ENCODE results near the gene NCEH1.

The NCEH1 gene

GRCh38 chr3:172750368-172751174 is 39.7 kb upstream of the NCEH1 start, which contains the start of gene ECT2:
Gene ECT2, plus strand, starts transcription at chr3:172750726. Its CDS starts 3,805 bp downstream, at chr3:172754531.
- Histone ChIP-seq H3K79me1 (ENCODE audit: low read length) (peaks cover 2% of the 10 kb centered on the region), H2BK15ac (replicated peaks; ENCODE audit: low read depth) (no peak within 1 kb of the TSS), H3K4me1 (ENCODE audit: control insufficient read depth, low read depth, low read length) (no peaks in the 10 kb centered on the region), H3K27me3 (ENCODE audit: insufficient read depth, low read length, poor library complexity) (no peaks in the 10 kb centered on the region), H4K8ac (ENCODE audit: low read depth, low read length) (peak within 1 kb of the TSS; percentile 1), H3K56ac (ENCODE audit: low read length) (peak within 1 kb of the TSS; percentile 97), H4K5ac (ENCODE audit: low read length) (no peak within 1 kb of the TSS), H3K36me3 (ENCODE audit: control insufficient read depth, insufficient read depth, low read length) (no peaks in the 10 kb centered on the region), H3K23ac (ENCODE audit: low read length) (no peak within 1 kb of the TSS), H3K4me2 (ENCODE audit: low read length) (peak within 1 kb of the TSS; percentile 22), H3K79me2 (ENCODE audit: control insufficient read depth, insufficient read depth, low read length) (peaks cover 31% of the 10 kb centered on the region), H3K4ac (ENCODE audit: low read depth, low read length) (peak within 1 kb of the TSS; percentile 97), H3K4me3 (ENCODE audit: low read length) (peak within 1 kb of the TSS; percentile 70), H3K18ac (ENCODE audit: low read length) (peak within 1 kb of the TSS; percentile 54), H2BK120ac (ENCODE audit: low read depth, low read length) (peak within 1 kb of the TSS; percentile 67), H3K9ac (ENCODE audit: low read length) (peak within 1 kb of the TSS; percentile 83), H3K27ac (ENCODE audit: low read depth, low read length) (peak within 1 kb of the TSS; percentile 71), H2BK5ac (ENCODE audit: low read length) (peak within 1 kb of the TSS; percentile 55), H2AK5ac (ENCODE audit: low read length) (no peak within 1 kb of the TSS)
- WGBS (ENCODE audit: extremely low coverage, insufficient coverage, low lambda C conversion rate): no CpG with 5 or more reads among the region's 49 CpGs
- DNase-seq: peak; percentile 100

DNA sequence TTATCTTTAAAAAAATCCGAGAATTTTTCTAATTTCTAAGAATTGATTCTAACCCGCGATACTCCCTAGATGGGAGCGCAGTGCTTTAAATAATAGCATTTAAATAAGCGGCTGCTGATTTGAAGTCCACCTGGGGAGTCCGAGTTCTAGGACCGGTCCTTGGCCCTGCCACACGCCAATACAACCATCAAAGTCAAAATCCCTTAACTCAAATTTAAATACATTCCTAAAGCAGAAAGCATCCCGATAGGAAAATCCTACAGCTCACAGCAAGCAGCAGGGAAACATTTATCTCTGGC is 39.2 kb upstream of the NCEH1 start:
- Histone ChIP-seq H3K79me1 (ENCODE audit: low read length) (peaks cover 2% of the 10 kb centered on the region), H3K9ac (ENCODE audit: low read length) (peak overlapping the region; percentile 35), H3K4ac (ENCODE audit: low read depth, low read length) (no peak overlapping the region), H3K79me2 (ENCODE audit: control insufficient read depth, insufficient read depth, low read length) (peaks cover 31% of the 10 kb centered on the region), H3K4me3 (ENCODE audit: low read length) (no peak overlapping the region), H3K36me3 (ENCODE audit: control insufficient read depth, insufficient read depth, low read length) (no peaks in the 10 kb centered on the region), H2BK15ac (replicated peaks; ENCODE audit: low read depth) (no peak overlapping the region), H2AK5ac (ENCODE audit: low read length) (no peak overlapping the region), H3K18ac (ENCODE audit: low read length) (peak overlapping the region; percentile 51), H3K4me1 (ENCODE audit: control insufficient read depth, low read depth, low read length) (no peaks in the 10 kb centered on the region), H4K8ac (ENCODE audit: low read depth, low read length) (no peak overlapping the region), H3K4me2 (ENCODE audit: low read length) (peak overlapping the region; percentile 22), H3K56ac (ENCODE audit: low read length) (no peak overlapping the region), H3K23ac (ENCODE audit: low read length) (no peak overlapping the region), H3K27ac (ENCODE audit: low read depth, low read length) (no peak overlapping the region), H2BK5ac (ENCODE audit: low read length) (no peak overlapping the region), H4K5ac (ENCODE audit: low read length) (no peak overlapping the region), H3K27me3 (ENCODE audit: insufficient read depth, low read length, poor library complexity) (no peaks in the 10 kb centered on the region), H2BK120ac (ENCODE audit: low read depth, low read length) (no peak overlapping the region)
- no peak for DNase-seq
- no CpG with 5 or more reads among the region's 9 CpGs for whole genome bisulfite sequencing (ENCODE audit: extremely low coverage, insufficient coverage, low lambda C conversion rate)

GRCh38 chr3:172749230-172749965 is 38.5 kb upstream of the NCEH1 start:
- Histone ChIP-seq H3K4me1 (ENCODE audit: control insufficient read depth, low read depth, low read length) (no peaks in the 10 kb centered on the region), H3K18ac (ENCODE audit: low read length) (no peak overlapping the region), H3K4me3 (ENCODE audit: low read length) (no peak overlapping the region), H3K4ac (ENCODE audit: low read depth, low read length) (no peak overlapping the region), H3K27ac (ENCODE audit: low read depth, low read length) (no peak overlapping the region), H3K36me3 (ENCODE audit: control insufficient read depth, insufficient read depth, low read length) (no peaks in the 10 kb centered on the region), H3K79me1 (ENCODE audit: low read length) (peaks cover 2% of the 10 kb centered on the region), H2BK120ac (ENCODE audit: low read depth, low read length) (no peak overlapping the region), H3K23ac (ENCODE audit: low read length) (no peak overlapping the region), H2AK5ac (ENCODE audit: low read length) (no peak overlapping the region), H3K9ac (ENCODE audit: low read length) (no peak overlapping the region), H3K4me2 (ENCODE audit: low read length) (no peak overlapping the region), H4K8ac (ENCODE audit: low read depth, low read length) (no peak overlapping the region), H4K5ac (ENCODE audit: low read length) (no peak overlapping the region), H2BK15ac (replicated peaks; ENCODE audit: low read depth) (no peak overlapping the region), H2BK5ac (ENCODE audit: low read length) (no peak overlapping the region), H3K79me2 (ENCODE audit: control insufficient read depth, insufficient read depth, low read length) (peaks cover 29% of the 10 kb centered on the region), H3K56ac (ENCODE audit: low read length) (no peak overlapping the region), H3K27me3 (ENCODE audit: insufficient read depth, low read length, poor library complexity) (no peaks in the 10 kb centered on the region)
- DNase-seq: peak; percentile 30
- WGBS (ENCODE audit: extremely low coverage, insufficient coverage, low lambda C conversion rate): no CpG with 5 or more reads among the region's 8 CpGs

- DNase-seq: no peak
- no peak overlapping the region for H2BK120ac ChIP-seq (ENCODE audit: low read depth, low read length)
Observed at GRCh38 chr3:172746475-172746874, 35.6 kb upstream of the NCEH1 start.

DNA sequence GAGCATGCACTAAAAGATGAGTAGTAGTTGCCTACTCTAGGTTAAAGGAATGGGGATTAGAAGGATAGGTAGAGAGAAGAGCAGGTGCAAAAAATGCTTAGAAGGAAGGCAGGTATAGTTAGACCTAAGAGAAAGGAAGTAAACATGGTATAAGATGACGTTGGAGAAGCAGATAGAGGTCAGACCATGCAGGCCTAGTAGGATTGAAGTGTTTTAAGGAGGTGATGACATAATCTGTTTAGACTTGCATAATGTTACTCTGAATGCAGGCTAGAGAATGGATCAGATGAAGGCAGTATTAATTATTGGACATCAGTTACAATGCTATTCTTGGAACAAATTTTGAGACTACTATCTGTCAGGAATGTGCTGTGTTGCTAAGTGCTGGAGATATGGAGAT is 28.6 kb upstream of the NCEH1 start:
- H3K4me2 ChIP-seq (ENCODE audit: low read length): no peak overlapping the region
- whole genome bisulfite sequencing (ENCODE audit: extremely low coverage, insufficient coverage, low lambda C conversion rate): no CpG with 5 or more reads among the region's 1 CpG
- no peaks in the 10 kb centered on the region for H3K79me1 ChIP-seq (ENCODE audit: low read length)
- no peaks in the 10 kb centered on the region for H3K27me3 ChIP-seq (ENCODE audit: insufficient read depth, low read length, poor library complexity)
- H3K9ac ChIP-seq (ENCODE audit: low read length): no peak overlapping the region
- H3K18ac ChIP-seq (ENCODE audit: low read length): no peak overlapping the region
- no peak overlapping the region for H2BK120ac ChIP-seq (ENCODE audit: low read depth, low read length)
- no peaks in the 10 kb centered on the region for H3K79me2 ChIP-seq (ENCODE audit: control insufficient read depth, insufficient read depth, low read length)
- H2AK5ac ChIP-seq (ENCODE audit: low read length): no peak overlapping the region
- no peak overlapping the region for H2BK15ac ChIP-seq (replicated peaks; ENCODE audit: low read depth)
- H3K56ac ChIP-seq (ENCODE audit: low read length): no peak overlapping the region
- no peak overlapping the region for H3K4me3 ChIP-seq (ENCODE audit: low read length)
- DNase-seq: no peak
- no peak overlapping the region for H4K5ac ChIP-seq (ENCODE audit: low read length)
- H3K4me1 ChIP-seq (ENCODE audit: control insufficient read depth, low read depth, low read length): no peaks in the 10 kb centered on the region
- H3K36me3 ChIP-seq (ENCODE audit: control insufficient read depth, insufficient read depth, low read length): no peaks in the 10 kb centered on the region
- no peak overlapping the region for H2BK5ac ChIP-seq (ENCODE audit: low read length)
- no peak overlapping the region for H4K8ac ChIP-seq (ENCODE audit: low read depth, low read length)
- no peak overlapping the region for H3K4ac ChIP-seq (ENCODE audit: low read depth, low read length)
- H3K27ac ChIP-seq (ENCODE audit: low read depth, low read length): no peak overlapping the region
- no peak overlapping the region for H3K23ac ChIP-seq (ENCODE audit: low read length)

More at GRCh38 chr3:172746475-172746874, 35.6 kb upstream of the NCEH1 start:
- H3K27ac ChIP-seq (ENCODE audit: low read depth, low read length): no peak overlapping the region
- no peak overlapping the region for H3K56ac ChIP-seq (ENCODE audit: low read length)
- H2AK5ac ChIP-seq (ENCODE audit: low read length): no peak overlapping the region
- peaks cover 6% of the 10 kb centered on the region for H3K79me2 ChIP-seq (ENCODE audit: control insufficient read depth, insufficient read depth, low read length)
- H4K8ac ChIP-seq (ENCODE audit: low read depth, low read length): no peak overlapping the region
- no peak overlapping the region for H3K23ac ChIP-seq (ENCODE audit: low read length)
- H3K4me3 ChIP-seq (ENCODE audit: low read length): no peak overlapping the region
- WGBS (ENCODE audit: extremely low coverage, insufficient coverage, low lambda C conversion rate): no CpG with 5 or more reads among the region's 2 CpGs
- H3K27me3 ChIP-seq (ENCODE audit: insufficient read depth, low read length, poor library complexity): no peaks in the 10 kb centered on the region
- no peak overlapping the region for H3K18ac ChIP-seq (ENCODE audit: low read length)
- no peaks in the 10 kb centered on the region for H3K36me3 ChIP-seq (ENCODE audit: control insufficient read depth, insufficient read depth, low read length)
- no peak overlapping the region for H4K5ac ChIP-seq (ENCODE audit: low read length)
- no peaks in the 10 kb centered on the region for H3K79me1 ChIP-seq (ENCODE audit: low read length)
- no peak overlapping the region for H3K4me2 ChIP-seq (ENCODE audit: low read length)
- no peak overlapping the region for H2BK5ac ChIP-seq (ENCODE audit: low read length)
- no peak overlapping the region for H3K9ac ChIP-seq (ENCODE audit: low read length)
- no peak overlapping the region for H2BK15ac ChIP-seq (replicated peaks; ENCODE audit: low read depth)
- H3K4me1 ChIP-seq (ENCODE audit: control insufficient read depth, low read depth, low read length): no peaks in the 10 kb centered on the region
- H3K4ac ChIP-seq (ENCODE audit: low read depth, low read length): no peak overlapping the region

All from mesendoderm (in vitro differentiated cells).